ENCODE data around the gene GPR68. TPM values are rescaled to one million over a fixed set of nuclear protein-coding genes. Genes with fewer than 3 reads are reported as not detected.
"Not testable (repeated sequence)": the region's sequence is repeated elsewhere in the genome, so short reads cannot be mapped to it uniquely, and the experiment has no call there.

The GPR68 gene
- total RNA-seq, 2 experiments from 2014 or later: 0.13 to 0.84 TPM

GRCh38 chr14:91267965-91268437, 23.5 kb upstream of the GPR68 start:
- POLR2A ChIA-PET: no interaction called here
- no peak overlapping the region for H3K4me3 ChIP-seq (ENCODE audit: low read depth, low read length, poor library complexity, severe bottlenecking)
- no peaks in the 10 kb centered on the region for H3K79me2 ChIP-seq (ENCODE audit: insufficient read depth, low read depth, low read length)
- H3K4me2 ChIP-seq (ENCODE audit: low read length): no peak overlapping the region
- H2AFZ ChIP-seq (ENCODE audit: low read length): no peak overlapping the region
- H3K27ac ChIP-seq (ENCODE audit: low read depth, low read length, poor library complexity, severe bottlenecking): no peak overlapping the region
- intact Hi-C loops (cut with micrococcal nuclease; ENCODE audit: unreplicated experiment): no loop called here
- no peaks in the 10 kb centered on the region for H3K9me2 ChIP-seq (ENCODE audit: insufficient read depth, low read length)
- no peak for DNase-seq (ENCODE audit: low spot score)
- no TSS peak for BruUV-seq (replicated peaks)
- CTCF ChIA-PET (ENCODE audit: unreplicated experiment): interaction anchor here (0.6 kb wide), 1 partner anchor 282 kb away, joined by 3 read pairs; no protein-coding TSS in a partner anchor
- H3K4me1 ChIP-seq (ENCODE audit: insufficient read depth, low read length, poor library complexity, severe bottlenecking): no peaks in the 10 kb centered on the region
- no peaks in the 10 kb centered on the region for H3K9me3 ChIP-seq (ENCODE audit: low read length)
- peaks cover 51% of the 10 kb centered on the region for H3K36me3 ChIP-seq (ENCODE audit: insufficient read depth, low read length)
- no peaks in the 10 kb centered on the region for H4K20me1 ChIP-seq (ENCODE audit: insufficient read depth, low read length)
- TF ChIP-seq EZH2phosphoT487 (IDR thresholded peaks at IDR 0.05; ENCODE audit: borderline replicate concordance, low read depth, low read length): no peak
- no peak for TF ChIP-seq CTCF (conservative IDR thresholded peaks at IDR 0.05; ENCODE audit: low read length)

- H3K4me1 ChIP-seq (ENCODE audit: insufficient read depth, low read length, poor library complexity, severe bottlenecking); H2AFZ ChIP-seq (ENCODE audit: low read length); H3K4me3 ChIP-seq (ENCODE audit: low read depth, low read length, poor library complexity, severe bottlenecking); CTCF ChIA-PET (ENCODE audit: unreplicated experiment); H4K20me1 ChIP-seq (ENCODE audit: insufficient read depth, low read length); H3K9me3 ChIP-seq (ENCODE audit: low read length); H3K9me2 ChIP-seq (ENCODE audit: insufficient read depth, low read length); H3K79me2 ChIP-seq (ENCODE audit: insufficient read depth, low read depth, low read length); DNase-seq (ENCODE audit: low spot score); H3K4me2 ChIP-seq (ENCODE audit: low read length); BruUV-seq (replicated peaks); intact Hi-C loops (cut with micrococcal nuclease; ENCODE audit: unreplicated experiment); H3K27ac ChIP-seq (ENCODE audit: low read depth, low read length, poor library complexity, severe bottlenecking): not testable (repeated sequence)
- POLR2A ChIA-PET: interaction anchor here (0.5 kb wide), 1 partner anchor 1488 kb away, joined by 4 read pairs; no protein-coding TSS in a partner anchor
- peaks cover 34% of the 10 kb centered on the region for H3K36me3 ChIP-seq (ENCODE audit: insufficient read depth, low read length)
Observed at GRCh38 chr14:91266276-91266675, 21.8 kb upstream of the GPR68 start.

- peaks cover 6% of the 10 kb centered on the region for H3K4me1 ChIP-seq (ENCODE audit: insufficient read depth, low read length, poor library complexity, severe bottlenecking)
- CTCF ChIA-PET (ENCODE audit: unreplicated experiment): interaction anchor here (0.6 kb wide), 1 partner anchor 436 kb away, joined by 3 read pairs; no protein-coding TSS in a partner anchor
- no peak overlapping the region for H3K27ac ChIP-seq (ENCODE audit: low read depth, low read length, poor library complexity, severe bottlenecking)
- H3K36me3 ChIP-seq (ENCODE audit: insufficient read depth, low read length): peaks cover 28% of the 10 kb centered on the region
- POLR2A ChIA-PET: interaction anchor here (1.2 kb wide), 1 partner anchor 13 kb away, joined by 3 read pairs; no protein-coding TSS in a partner anchor
- TF ChIP-seq CTCF (conservative IDR thresholded peaks at IDR 0.05; ENCODE audit: low read length): no peak
- no peak for TF ChIP-seq EZH2phosphoT487 (IDR thresholded peaks at IDR 0.05; ENCODE audit: borderline replicate concordance, low read depth, low read length)
- H3K4me2 ChIP-seq (ENCODE audit: low read length): no peak overlapping the region
- no peaks in the 10 kb centered on the region for H3K9me3 ChIP-seq (ENCODE audit: low read length)
- no TSS peak for BruUV-seq (replicated peaks)
- no peak for DNase-seq (ENCODE audit: low spot score)
- H3K4me3 ChIP-seq (ENCODE audit: low read depth, low read length, poor library complexity, severe bottlenecking): no peak overlapping the region
- H2AFZ ChIP-seq (ENCODE audit: low read length): no peak overlapping the region
- no peaks in the 10 kb centered on the region for H3K79me2 ChIP-seq (ENCODE audit: insufficient read depth, low read depth, low read length)
- intact Hi-C loops (cut with micrococcal nuclease; ENCODE audit: unreplicated experiment): no loop called here
- H4K20me1 ChIP-seq (ENCODE audit: insufficient read depth, low read length): no peaks in the 10 kb centered on the region
- H3K9me2 ChIP-seq (ENCODE audit: insufficient read depth, low read length): no peaks in the 10 kb centered on the region
Observed at GRCh38 chr14:91265404-91265803, 20.9 kb upstream of the GPR68 start.

Data from OCI-LY7 (cell line).